Measurements from ENCODE around the gene AGBL5.
A peak's percentile ranks its signal among the peaks of the same experiment; 100 is the strongest.

AGBL5 gene

DNA sequence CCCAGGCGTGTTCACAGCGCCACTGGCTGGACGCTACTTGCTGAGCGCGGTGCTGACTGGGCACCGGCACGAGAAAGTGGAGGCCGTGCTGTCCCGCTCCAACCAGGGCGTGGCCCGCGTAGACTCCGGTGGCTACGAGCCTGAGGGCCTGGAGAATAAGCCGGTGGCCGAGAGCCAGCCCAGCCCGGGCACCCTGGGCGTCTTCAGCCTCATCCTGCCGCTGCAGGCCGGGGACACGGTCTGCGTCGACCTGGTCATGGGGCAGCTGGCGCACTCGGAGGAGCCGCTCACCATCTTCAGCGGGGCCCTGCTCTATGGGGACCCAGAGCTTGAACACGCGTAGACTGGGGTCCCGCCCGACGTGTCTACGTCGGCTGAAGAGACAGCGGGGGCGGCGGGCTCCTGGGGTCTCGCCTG, 34.2 kb downstream of the AGBL5 start (continued):
- TF ChIP-seq, protein P1, sequence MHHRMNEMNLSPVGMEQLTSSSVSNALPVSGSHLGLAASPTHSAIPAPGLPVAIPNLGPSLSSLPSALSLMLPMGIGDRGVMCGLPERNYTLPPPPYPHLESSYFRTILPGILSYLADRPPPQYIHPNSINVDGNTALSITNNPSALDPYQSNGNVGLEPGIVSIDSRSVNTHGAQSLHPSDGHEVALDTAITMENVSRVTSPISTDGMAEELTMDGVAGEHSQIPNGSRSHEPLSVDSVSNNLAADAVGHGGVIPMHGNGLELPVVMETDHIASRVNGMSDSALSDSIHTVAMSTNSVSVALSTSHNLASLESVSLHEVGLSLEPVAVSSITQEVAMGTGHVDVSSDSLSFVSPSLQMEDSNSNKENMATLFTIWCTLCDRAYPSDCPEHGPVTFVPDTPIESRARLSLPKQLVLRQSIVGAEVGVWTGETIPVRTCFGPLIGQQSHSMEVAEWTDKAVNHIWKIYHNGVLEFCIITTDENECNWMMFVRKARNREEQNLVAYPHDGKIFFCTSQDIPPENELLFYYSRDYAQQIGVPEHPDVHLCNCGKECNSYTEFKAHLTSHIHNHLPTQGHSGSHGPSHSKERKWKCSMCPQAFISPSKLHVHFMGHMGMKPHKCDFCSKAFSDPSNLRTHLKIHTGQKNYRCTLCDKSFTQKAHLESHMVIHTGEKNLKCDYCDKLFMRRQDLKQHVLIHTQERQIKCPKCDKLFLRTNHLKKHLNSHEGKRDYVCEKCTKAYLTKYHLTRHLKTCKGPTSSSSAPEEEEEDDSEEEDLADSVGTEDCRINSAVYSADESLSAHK (tag by site-specific recombination; IDR thresholded peaks at IDR 0.05) = no peak
- TF ChIP-seq ZNF391 (tag by site-specific recombination; IDR thresholded peaks at IDR 0.05; ENCODE audit: borderline replicate concordance, low read depth) = no peak
- TF ChIP-seq IKZF3 (tag by site-specific recombination; IDR thresholded peaks at IDR 0.05) = no peak
- TF ChIP-seq, protein P2, sequence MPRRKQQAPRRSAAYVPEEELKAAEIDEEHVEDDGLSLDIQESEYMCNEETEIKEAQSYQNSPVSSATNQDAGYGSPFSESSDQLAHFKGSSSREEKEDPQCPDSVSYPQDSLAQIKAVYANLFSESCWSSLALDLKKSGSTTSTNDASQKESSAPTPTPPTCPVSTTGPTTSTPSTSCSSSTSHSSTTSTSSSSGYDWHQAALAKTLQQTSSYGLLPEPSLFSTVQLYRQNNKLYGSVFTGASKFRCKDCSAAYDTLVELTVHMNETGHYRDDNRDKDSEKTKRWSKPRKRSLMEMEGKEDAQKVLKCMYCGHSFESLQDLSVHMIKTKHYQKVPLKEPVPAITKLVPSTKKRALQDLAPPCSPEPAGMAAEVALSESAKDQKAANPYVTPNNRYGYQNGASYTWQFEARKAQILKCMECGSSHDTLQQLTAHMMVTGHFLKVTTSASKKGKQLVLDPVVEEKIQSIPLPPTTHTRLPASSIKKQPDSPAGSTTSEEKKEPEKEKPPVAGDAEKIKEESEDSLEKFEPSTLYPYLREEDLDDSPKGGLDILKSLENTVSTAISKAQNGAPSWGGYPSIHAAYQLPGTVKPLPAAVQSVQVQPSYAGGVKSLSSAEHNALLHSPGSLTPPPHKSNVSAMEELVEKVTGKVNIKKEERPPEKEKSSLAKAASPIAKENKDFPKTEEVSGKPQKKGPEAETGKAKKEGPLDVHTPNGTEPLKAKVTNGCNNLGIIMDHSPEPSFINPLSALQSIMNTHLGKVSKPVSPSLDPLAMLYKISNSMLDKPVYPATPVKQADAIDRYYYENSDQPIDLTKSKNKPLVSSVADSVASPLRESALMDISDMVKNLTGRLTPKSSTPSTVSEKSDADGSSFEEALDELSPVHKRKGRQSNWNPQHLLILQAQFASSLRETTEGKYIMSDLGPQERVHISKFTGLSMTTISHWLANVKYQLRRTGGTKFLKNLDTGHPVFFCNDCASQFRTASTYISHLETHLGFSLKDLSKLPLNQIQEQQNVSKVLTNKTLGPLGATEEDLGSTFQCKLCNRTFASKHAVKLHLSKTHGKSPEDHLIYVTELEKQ (tag by site-specific recombination; IDR thresholded peaks at IDR 0.05; ENCODE audit: borderline replicate concordance) = no peak
- no peak for TF ChIP-seq ZNF677 (tag by site-specific recombination; IDR thresholded peaks at IDR 0.05)
- TF ChIP-seq, protein P3, sequence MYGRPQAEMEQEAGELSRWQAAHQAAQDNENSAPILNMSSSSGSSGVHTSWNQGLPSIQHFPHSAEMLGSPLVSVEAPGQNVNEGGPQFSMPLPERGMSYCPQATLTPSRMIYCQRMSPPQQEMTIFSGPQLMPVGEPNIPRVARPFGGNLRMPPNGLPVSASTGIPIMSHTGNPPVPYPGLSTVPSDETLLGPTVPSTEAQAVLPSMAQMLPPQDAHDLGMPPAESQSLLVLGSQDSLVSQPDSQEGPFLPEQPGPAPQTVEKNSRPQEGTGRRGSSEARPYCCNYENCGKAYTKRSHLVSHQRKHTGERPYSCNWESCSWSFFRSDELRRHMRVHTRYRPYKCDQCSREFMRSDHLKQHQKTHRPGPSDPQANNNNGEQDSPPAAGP (tag by site-specific recombination; IDR thresholded peaks at IDR 0.05) = peak; percentile 39; the same call in 1 of the 2 replicates
- TF ChIP-seq ZNF37A (tag by site-specific recombination; IDR thresholded peaks at IDR 0.05) = no peak
- 0 out of 2 replicates have a peak, but pooled peaks have one; percentile 14 for TF ChIP-seq ZIC2 (tag by site-specific recombination; IDR thresholded peaks at IDR 0.05)
- no peak for TF ChIP-seq MYNN (tag by site-specific recombination; IDR thresholded peaks at IDR 0.05; ENCODE audit: borderline replicate concordance)
- no peak for TF ChIP-seq ZNF366 (tag by site-specific recombination; conservative IDR thresholded peaks at IDR 0.05)
- TF ChIP-seq ZNF2 (tag by site-specific recombination; IDR thresholded peaks at IDR 0.05) = peak; percentile 63; the same call in 1 of the 2 replicates
- TF ChIP-seq, protein P4, sequence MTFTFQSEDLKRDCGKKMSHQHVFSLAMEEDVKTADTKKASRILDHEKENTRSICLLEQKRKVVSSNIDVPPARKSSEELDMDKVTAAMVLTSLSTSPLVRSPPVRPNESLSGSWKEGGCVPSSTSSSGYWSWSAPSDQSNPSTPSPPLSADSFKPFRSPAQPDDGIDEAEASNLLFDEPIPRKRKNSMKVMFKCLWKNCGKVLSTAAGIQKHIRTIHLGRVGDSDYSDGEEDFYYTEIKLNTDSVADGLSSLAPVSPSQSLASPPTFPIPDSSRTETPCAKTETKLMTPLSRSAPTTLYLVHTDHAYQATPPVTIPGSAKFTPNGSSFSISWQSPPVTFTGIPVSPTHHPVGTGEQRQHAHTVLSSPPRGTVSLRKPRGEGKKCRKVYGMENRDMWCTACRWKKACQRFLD (tag by site-specific recombination; IDR thresholded peaks at IDR 0.05) = no peak
- no peak for TF ChIP-seq ZNF596 (tag by site-specific recombination; IDR thresholded peaks at IDR 0.05)
- no peak for TF ChIP-seq GLI4 (tag by site-specific recombination; IDR thresholded peaks at IDR 0.05)
- TF ChIP-seq ZNF791 (tag by site-specific recombination; IDR thresholded peaks at IDR 0.05) = no peak
- TF ChIP-seq ZNF221 (tag by site-specific recombination; IDR thresholded peaks at IDR 0.05; ENCODE audit: borderline replicate concordance) = no peak
- TF ChIP-seq, protein P5, sequence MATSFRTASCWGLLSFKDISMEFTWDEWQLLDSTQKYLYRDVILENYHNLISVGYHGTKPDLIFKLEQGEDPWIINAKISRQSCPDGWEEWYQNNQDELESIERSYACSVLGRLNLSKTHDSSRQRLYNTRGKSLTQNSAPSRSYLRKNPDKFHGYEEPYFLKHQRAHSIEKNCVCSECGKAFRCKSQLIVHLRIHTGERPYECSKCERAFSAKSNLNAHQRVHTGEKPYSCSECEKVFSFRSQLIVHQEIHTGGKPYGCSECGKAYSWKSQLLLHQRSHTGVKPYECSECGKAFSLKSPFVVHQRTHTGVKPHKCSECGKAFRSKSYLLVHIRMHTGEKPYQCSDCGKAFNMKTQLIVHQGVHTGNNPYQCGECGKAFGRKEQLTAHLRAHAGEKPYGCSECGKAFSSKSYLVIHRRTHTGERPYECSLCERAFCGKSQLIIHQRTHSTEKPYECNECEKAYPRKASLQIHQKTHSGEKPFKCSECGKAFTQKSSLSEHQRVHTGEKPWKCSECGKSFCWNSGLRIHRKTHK (tag by site-specific recombination; IDR thresholded peaks at IDR 0.05) = no peak
- TF ChIP-seq SETDB1 (IDR thresholded peaks at IDR 0.05; ENCODE audit: insufficient read length, low read length) = no peak
- TF ChIP-seq, protein P6, sequence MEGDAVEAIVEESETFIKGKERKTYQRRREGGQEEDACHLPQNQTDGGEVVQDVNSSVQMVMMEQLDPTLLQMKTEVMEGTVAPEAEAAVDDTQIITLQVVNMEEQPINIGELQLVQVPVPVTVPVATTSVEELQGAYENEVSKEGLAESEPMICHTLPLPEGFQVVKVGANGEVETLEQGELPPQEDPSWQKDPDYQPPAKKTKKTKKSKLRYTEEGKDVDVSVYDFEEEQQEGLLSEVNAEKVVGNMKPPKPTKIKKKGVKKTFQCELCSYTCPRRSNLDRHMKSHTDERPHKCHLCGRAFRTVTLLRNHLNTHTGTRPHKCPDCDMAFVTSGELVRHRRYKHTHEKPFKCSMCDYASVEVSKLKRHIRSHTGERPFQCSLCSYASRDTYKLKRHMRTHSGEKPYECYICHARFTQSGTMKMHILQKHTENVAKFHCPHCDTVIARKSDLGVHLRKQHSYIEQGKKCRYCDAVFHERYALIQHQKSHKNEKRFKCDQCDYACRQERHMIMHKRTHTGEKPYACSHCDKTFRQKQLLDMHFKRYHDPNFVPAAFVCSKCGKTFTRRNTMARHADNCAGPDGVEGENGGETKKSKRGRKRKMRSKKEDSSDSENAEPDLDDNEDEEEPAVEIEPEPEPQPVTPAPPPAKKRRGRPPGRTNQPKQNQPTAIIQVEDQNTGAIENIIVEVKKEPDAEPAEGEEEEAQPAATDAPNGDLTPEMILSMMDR (tag by site-specific recombination; IDR thresholded peaks at IDR 0.05) = peak; percentile 91
- no peak for TF ChIP-seq BCL11A (tag by site-specific recombination; IDR thresholded peaks at IDR 0.05; ENCODE audit: low read depth)
- TF ChIP-seq ZNF626 (tag by site-specific recombination; IDR thresholded peaks at IDR 0.05) = no peak
- TF ChIP-seq ZNF133 (tag by site-specific recombination; IDR thresholded peaks at IDR 0.05) = no peak
- TF ChIP-seq ZNF354C (tag by site-specific recombination; IDR thresholded peaks at IDR 0.05; ENCODE audit: borderline replicate concordance, low read depth) = no peak
- TF ChIP-seq HOXC10 (CRISPR knock-in tag; IDR thresholded peaks at IDR 0.05) = no peak
- peak; percentile 11; the same call in 1 of the 2 replicates for TF ChIP-seq ZBTB48 (tag by site-specific recombination; IDR thresholded peaks at IDR 0.05)
- no peak for TF ChIP-seq GFI1B (tag by site-specific recombination; IDR thresholded peaks at IDR 0.05)
- TF ChIP-seq WT1 (tag by site-specific recombination; IDR thresholded peaks at IDR 0.05) = no peak
- TF ChIP-seq ZNF654 (tag by site-specific recombination; IDR thresholded peaks at IDR 0.05; ENCODE audit: low read depth) = peak; percentile 43
- TF ChIP-seq ZNF350 (tag by site-specific recombination; IDR thresholded peaks at IDR 0.05) = no peak
- no peak for TF ChIP-seq ZNF621 (tag by site-specific recombination; IDR thresholded peaks at IDR 0.05)
- no peak; the same call in none of the 2 replicates for TF ChIP-seq ZBTB20 (tag by site-specific recombination; IDR thresholded peaks at IDR 0.05)

All from HEK293 (cell line).